Muscle of back (tissue), 13 donors: ENCODE data around the gene TENT4B. TPM values are rescaled to one million over a fixed set of nuclear protein-coding genes. Genes with fewer than 3 reads are reported as not detected.
"Not testable (repeated sequence)": the region's sequence is repeated elsewhere in the genome, so short reads cannot be mapped to it uniquely, and the experiment has no call there.

Source experiments
- DNase-seq, 3 donors: peaks; one replicate each; pipeline versions ENCODE4 v3.0.0 to v3.0.0-alpha.2; 2013
- long read RNA-seq, 9 donors: transcript quantifications; one replicate each; lab custom pipeline, GENCODE V29; 2026
- polyA plus RNA-seq, 10 donors: library from polyadenylated mRNA; unstranded; fragments of 120-200 nt; gene quantifications; one replicate each; pipeline ENCODE4 v1.2.1, GENCODE V29; 2013; ENCODE audit not compliant: insufficient read length in 10 of 10

Gene TENT4B
- 1 to 10 TPM; 5.0 to 8.8 (median 7.0) TPM for polyA plus RNA-seq
- long read RNA-seq, donor 1, result 0 reads
- long read RNA-seq, donor 2, result 0 reads
- long read RNA-seq, donor 3, result 0 reads
- long read RNA-seq, donor 4, result 0 reads
- long read RNA-seq, donor 5, result 0 reads
- long read RNA-seq, donor 6, result 0 reads
- long read RNA-seq, donor 7, result 0 reads
- long read RNA-seq, donor 8, result 0 reads
- long read RNA-seq, donor 9, result 0 reads

- DNase-seq, result peak; percentile 81 to 99 (median 91)
Observed at GRCh38 chr16:50152807-50153595, at the start of gene TENT4B. TENT4B (plus strand) TSS chr16:50153306; CDS start chr16:50153622, 316 bp downstream.

- no peak for DNase-seq
Observed at GRCh38 chr16:50103764-50104163, 49.3 kb upstream of the TENT4B start.

- DNase-seq, result no peak
Observed at GRCh38 chr16:50114357-50115129, 38.6 kb upstream of the TENT4B start.

GRCh38 chr16:50120711-50121110 lies 32.4 kb upstream of the TENT4B start:
- DNase-seq, result no peak

- DNase-seq, result no peak
Observed at GRCh38 chr16:50121278-50121677, 31.8 kb upstream of the TENT4B start.

GRCh38 chr16:50121721-50122445 lies 31.2 kb upstream of the TENT4B start:
- no peak for DNase-seq

- no peak for DNase-seq
Observed at GRCh38 chr16:50123417-50123816, 29.7 kb upstream of the TENT4B start.

GRCh38 chr16:50124769-50125168 lies 28.3 kb upstream of the TENT4B start:
- DNase-seq, result no peak

- no peak for DNase-seq
Observed at GRCh38 chr16:50126183-50126582, 26.9 kb upstream of the TENT4B start.

- DNase-seq, result not testable (repeated sequence)
Observed at GRCh38 chr16:50132571-50132970, 20.5 kb upstream of the TENT4B start.

GRCh38 chr16:50133214-50133613 lies 19.9 kb upstream of the TENT4B start:
- DNase-seq, result no peak

- no peak for DNase-seq
Observed at GRCh38 chr16:50136399-50136798, 16.7 kb upstream of the TENT4B start.

- no peak for DNase-seq
Observed at GRCh38 chr16:50137268-50137667, 15.8 kb upstream of the TENT4B start.

- no peak for DNase-seq
Observed at GRCh38 chr16:50139580-50139979, 13.5 kb upstream of the TENT4B start.

- DNase-seq, result no peak
Observed at GRCh38 chr16:50144211-50144610, 8.9 kb upstream of the TENT4B start.

- no peak for DNase-seq
Observed at GRCh38 chr16:50146479-50147435, 6.3 kb upstream of the TENT4B start.

- DNase-seq, result no peak
Observed at GRCh38 chr16:50151322-50151721, 1.8 kb upstream of the TENT4B start.

GRCh38 chr16:50151756-50152155 lies 1.4 kb upstream of the TENT4B start:
- DNase-seq, result no peak

- DNase-seq, result no peak
Observed at GRCh38 chr16:50152351-50152806, 727 bp upstream of the TENT4B start.

GRCh38 chr16:50153596-50154419 lies 702 bp downstream of the TENT4B start:
- DNase-seq, result peak in 1 of 3 donors; percentile 61
